ENCODE data around the gene SHISA3.

The SHISA3 gene

GRCh38 chr4:42445038-42445437 lies 47.8 kb downstream of the SHISA3 start:
- no peak for DNase-seq (ENCODE audit: low read depth in 2 of 2)

- DNase-seq (ENCODE audit: low read depth in 2 of 2), result no peak
Observed at GRCh38 chr4:42446823-42447222, 49.5 kb downstream of the SHISA3 start.
